WTC11 (cell line): ENCODE results near the gene RRP12.

Source experiments
- CDX4 ChIP-seq: fragments of 250-450 bp; sonication (Bioruptor Pico); IDR thresholded peaks from 2 replicates; pipeline ENCODE4 v1.9.0; 2021; ENCODE audit warnings: moderate library complexity, mild to moderate bottlenecking, inconsistent platforms, borderline replicate concordance
- CTCF ChIP-seq: fragments of 200-600 bp; IDR thresholded peaks from 2 replicates; pipeline ENCODE4 v1.8.0; 2022; ENCODE audit warnings: antibody characterized with exemption
- IRF2 ChIP-seq: sonication (generic); formaldehyde crosslinking; IDR thresholded peaks from 2 replicates; pipeline ENCODE4 v1.8.0; 2022; ENCODE audit warnings: low read depth, missing genetic modification reagents, borderline replicate concordance
- SMAD4 ChIP-seq: sonication (generic); formaldehyde crosslinking; IDR thresholded peaks from 2 replicates; pipeline ENCODE4 v1.8.0; 2022; ENCODE audit warnings: mild to moderate bottlenecking, missing genetic modification reagents
- SP1 ChIP-seq: sonication (generic); formaldehyde crosslinking; conservative IDR thresholded peaks from 2 replicates; pipeline ENCODE4 v1.8.1; 2022; ENCODE audit warnings: missing genetic modification reagents

GRCh38 chr10:97428572-97428981 lies 27.4 kb upstream of the RRP12 start:
- TF ChIP-seq SMAD4 (no peak), CTCF (no peak), SP1 (CRISPR knock-in tag) (no peak), IRF2 (CRISPR knock-in tag) (no peak), CDX4 (CRISPR knock-in tag) (no peak)
